Pancreas (tissue), 10 donors: Measurements from ENCODE around the gene CDC27. TPM values are rescaled to one million over a fixed set of nuclear protein-coding genes. Genes with fewer than 3 reads are reported as not detected.

ENCODE experiments used
- ATAC-seq, 4 donors: fragments of 200-7000 bp; cut with Tn5 transposase; one replicate each; pipeline versions ENCODE4 v1.8.0 to v1.9.1; 2020; ENCODE audit warnings: mild to moderate bottlenecking in 4 of 4, moderate library complexity in 4 of 4
- DNase-seq, 6 donors: peaks; one replicate each; pipeline ENCODE4 v3.0.0-alpha.2; 2020
- FAIRE-seq: peaks from 2 replicates; lab custom pipeline; 2012; peaks lifted over from hg19 to GRCh38; lab: Jason Lieb, UNC
- H3K27ac ChIP-seq, 4 donors: fragments of 200-600 bp; sonication (generic); 1 replicate in 3 of 4; 2 replicates in 1 of 4; pipeline versions ENCODE4 v1.5.0 to v1.8.0; 2020
- H3K27me3 ChIP-seq, 4 donors: fragments of 200-600 bp; one replicate each; pipeline ENCODE4 v1.8.0; 2021
- H3K36me3 ChIP-seq, 3 donors: fragments of 200-600 bp; sonication (generic) in 1 of 3; one replicate each; pipeline versions ENCODE4 v1.5.0 to v1.8.0; 2020 to 2021
- H3K4me1 ChIP-seq, 3 donors: fragments of 200-600 bp; one replicate each; pipeline ENCODE4 v1.8.0; 2021
- H3K4me3 ChIP-seq, 4 donors: fragments of 200-600 bp; sonication (generic) in 2 of 4; one replicate each; pipeline versions ENCODE4 v1.5.0 to v1.8.0; 2020 to 2021
- H3K9me3 ChIP-seq, 4 donors: fragments of 200-600 bp; one replicate each; pipeline ENCODE4 v1.8.0; 2021
- CTCF ChIP-seq, 4 donors: fragments of 200-600 bp; sonication (generic) in 3 of 4; IDR thresholded peaks; one replicate each; pipeline versions ENCODE4 v1.5.0 to v1.8.0; 2021; ENCODE audit warnings: antibody characterized with exemption in 4 of 4
- WGBS, 2 donors: extraction: QIAGEN DNeasy Blood & Tissue Kit; methylation state at CpG; one replicate each; pipeline ENCODE4 v1.1.7; 2013; 5-methylcytosine and 5-hydroxymethylcytosine counted together
- intact Hi-C, 3 donors: fragments of 100-400 bp; cut with DNase I; formaldehyde crosslinking; loops; one replicate each; pipeline versions ENCODE4 v1.11.1 to v1.14.2; 2022
- polyA plus RNA-seq, 2 donors: library from polyadenylated mRNA; stranded (reverse); fragments of 200-250 nt; gene quantifications; one replicate each; pipeline ENCODE4 v1.2.3, GENCODE V29; 2013
- total RNA-seq, 6 donors: library from RNA; stranded (reverse); fragmentation: NEBNext Ultra II Directional in 4 of 6; extraction: Animal tissue kit (Norgen Biotek cat#: 25700) in 4 of 6; gene quantifications; one replicate each; pipeline versions ENCODE4 v1.2.1 to v1.2.4, GENCODE V29; 2021 to 2023
- donor health status: healthy with polysubstance abuse.
- donor health status: DM: no; HTN: no; CAD: no; lungs with moderate emphysema.
- donor health status: DM: no; HTN: no; CAD: no.
- donor health status: control.
- donor health status: control.
- donor health status: Bipolar disorder and iron deficiency.
- donor health status: DM: yes; HTN: yes; CAD: no.
- donor health status: DM: no; HTN: no; CAD: no.
- donor health status: DM: no; HTN: no; CAD: no.
- donor health status: DM: yes; HTN: yes; CAD: no.

CDC27 gene
- total and polyA plus RNA-seq, 8 donors: 6.5 to 42.7 (median 26.3) TPM

- WGBS, 2 donors: 7 to 10% methylated on average over 22 of the region's 22 CpGs
- H3K36me3 ChIP-seq: no peaks in the 10 kb centered on the region
- FAIRE-seq: no peak
- intact Hi-C loops: loop anchor here (2.0 to 10.0 kb wide), 3 partner anchors 65 to 87 kb away; no protein-coding TSS in a partner anchor
- ATAC-seq: peak; percentile 89 to 97 (median 94)
- no peaks in the 10 kb centered on the region for H3K27me3 ChIP-seq
- peak; percentile 78 to 97 (median 91) for TF ChIP-seq CTCF (IDR thresholded peaks at IDR 0.05)
- no peak overlapping the region for H3K27ac ChIP-seq
- peak; percentile 68 to 84 (median 74) for DNase-seq
- H3K9me3 ChIP-seq: no peaks in the 10 kb centered on the region
- H3K4me1 ChIP-seq: peaks cover 0 to 19% (median 8%) of the 10 kb centered on the region in 3 donors
- H3K4me3 ChIP-seq: peak overlapping the region in 1 of 4 donors; percentile 33
Observed at GRCh38 chr17:47229535-47230443, 40.7 kb upstream of the CDC27 start.

DNA sequence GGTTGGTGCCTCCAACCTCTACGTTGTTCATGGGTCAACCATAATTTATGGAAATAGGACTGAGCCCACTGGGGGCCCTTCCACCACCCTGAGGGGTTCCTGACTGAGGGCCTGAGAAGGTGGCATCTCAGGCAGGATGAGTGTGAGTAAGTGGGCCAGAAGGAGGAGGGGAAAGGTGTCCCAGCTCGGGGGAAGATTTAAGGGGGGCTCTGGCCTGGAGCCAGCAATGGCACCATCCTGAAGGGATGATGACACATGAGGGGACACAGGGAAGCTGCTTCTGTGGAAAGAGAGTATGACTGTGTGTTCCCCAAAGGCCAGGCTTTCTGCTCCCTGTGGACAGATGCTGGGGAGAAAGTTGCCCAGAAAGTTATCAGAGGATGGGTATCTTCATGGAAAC lies 38.8 kb upstream of the CDC27 start:
- no peaks in the 10 kb centered on the region for H3K27me3 ChIP-seq
- H3K27ac ChIP-seq: no peak overlapping the region
- 45 to 63% methylated on average over 2 of the region's 2 CpGs for WGBS, 2 donors
- intact Hi-C loops: loop anchor here in 1 of 3 donors (5.0 kb wide), 1 partner anchor 84 kb away; no protein-coding TSS in a partner anchor
- TF ChIP-seq CTCF (IDR thresholded peaks at IDR 0.05): no peak
- DNase-seq (no peak), FAIRE-seq (no peak), ATAC-seq (no peak)
- H3K4me3 ChIP-seq: no peak overlapping the region
- H3K36me3 ChIP-seq: no peaks in the 10 kb centered on the region
- no peaks in the 10 kb centered on the region for H3K9me3 ChIP-seq
- peaks cover 0 to 22% (median 8%) of the 10 kb centered on the region in 3 donors for H3K4me1 ChIP-seq

DNA sequence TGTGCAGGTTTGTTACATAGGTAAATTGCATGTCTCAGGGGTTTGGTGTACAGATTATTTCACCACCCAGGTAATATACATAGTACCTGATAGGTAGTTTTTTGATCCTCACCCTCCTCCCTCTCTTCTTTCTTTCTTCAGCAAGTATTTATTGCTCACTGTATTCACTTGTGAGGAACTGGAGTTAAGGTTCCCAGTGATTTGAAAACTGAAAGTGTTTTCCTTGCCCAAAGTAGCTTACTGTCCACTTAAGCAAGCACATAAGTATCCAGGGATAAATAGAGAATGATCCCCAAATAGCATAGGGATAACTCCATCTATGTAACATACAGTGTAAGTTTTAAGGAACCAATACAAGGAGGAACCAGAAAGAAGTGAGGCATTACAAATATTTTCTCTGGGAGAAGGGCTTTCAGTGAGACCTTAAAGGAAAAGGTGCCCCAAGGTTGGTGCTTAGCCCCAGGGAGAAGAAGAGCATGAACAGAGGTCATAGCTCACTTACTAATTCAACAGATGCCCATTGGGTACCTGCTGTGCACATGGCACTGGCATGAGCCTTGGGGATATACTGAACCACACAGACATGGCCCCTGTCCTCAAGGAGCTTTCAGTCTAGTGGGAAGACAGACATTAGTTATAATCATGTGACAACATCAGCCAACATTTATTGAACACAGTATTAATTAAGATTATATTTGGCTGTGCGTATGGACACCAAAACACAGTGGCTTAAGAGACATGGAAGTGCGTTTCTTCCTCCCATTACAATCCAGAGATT lies 37.0 kb upstream of the CDC27 start:
- Histone ChIP-seq H3K27ac (peak overlapping the region in 2 of 4 donors; percentile 33 to 59), H3K27me3 (no peaks in the 10 kb centered on the region), H3K4me1 (peaks cover 0 to 22% (median 8%) of the 10 kb centered on the region in 3 donors), H3K9me3 (no peaks in the 10 kb centered on the region), H3K36me3 (no peaks in the 10 kb centered on the region), H3K4me3 (no peak overlapping the region)
- intact Hi-C loops: loop anchor here in 1 of 3 donors (5.0 kb wide), 1 partner anchor 86 kb away; no protein-coding TSS in a partner anchor
- 87 to 90% methylated on average over 2 of the region's 2 CpGs for WGBS, 2 donors
- DNase-seq: no peak
- no peak for ATAC-seq
- no peak for FAIRE-seq
- TF ChIP-seq CTCF (IDR thresholded peaks at IDR 0.05): no peak

GRCh38 chr17:47225436-47225858 lies 36.4 kb upstream of the CDC27 start:
- Histone ChIP-seq H3K27ac (peak overlapping the region in 2 of 4 donors; percentile 33 to 59), H3K36me3 (no peaks in the 10 kb centered on the region), H3K9me3 (no peaks in the 10 kb centered on the region), H3K4me3 (no peak overlapping the region), H3K27me3 (no peaks in the 10 kb centered on the region), H3K4me1 (peaks cover 0 to 22% (median 8%) of the 10 kb centered on the region in 3 donors)
- FAIRE-seq (no peak), ATAC-seq (peak in 3 of 4 donors; percentile 51 to 72 (median 69)), DNase-seq (peak in 3 of 6 donors; percentile 36 to 73 (median 59))
- 40 to 44% methylated on average over 3 of the region's 3 CpGs for WGBS, 2 donors
- no peak for TF ChIP-seq CTCF (IDR thresholded peaks at IDR 0.05)
- intact Hi-C loops: loop anchor here in 1 of 3 donors (5.0 kb wide), 1 partner anchor 87 kb away; no protein-coding TSS in a partner anchor
